H1 (cell line): ENCODE data around the gene DDC.

Experiments used
- BACH1 ChIP-seq: IDR thresholded peaks from 2 replicates; pipeline ENCODE4 v1.6.1; 2012; ENCODE audit warnings: low read length, improper control_type of control experiment
- CREB1 ChIP-seq: IDR thresholded peaks from 2 replicates; pipeline ENCODE4 v1.6.1; 2012; ENCODE audit warnings: inconsistent platforms
- EZH2 ChIP-seq: fragments of 200-600 bp; sonication (generic); IDR thresholded peaks from 2 replicates; pipeline ENCODE4 v1.7.1; 2012; ENCODE audit warnings: low read depth, mild to moderate bottlenecking, moderate library complexity, low read length, inconsistent platforms; ENCODE audit not compliant: severe bottlenecking
- POLR2A ChIP-seq, 2 experiments: IDR thresholded peaks; 1 replicate in 1 of 2; 2 replicates in 1 of 2; pipeline ENCODE4 v1.6.1; 2011; ENCODE audit warnings: low read depth in 2 of 2, low read length in 2 of 2, mild to moderate bottlenecking in 2 of 2; ENCODE audit errors: control extremely low read depth in 1 of 2

DNA sequence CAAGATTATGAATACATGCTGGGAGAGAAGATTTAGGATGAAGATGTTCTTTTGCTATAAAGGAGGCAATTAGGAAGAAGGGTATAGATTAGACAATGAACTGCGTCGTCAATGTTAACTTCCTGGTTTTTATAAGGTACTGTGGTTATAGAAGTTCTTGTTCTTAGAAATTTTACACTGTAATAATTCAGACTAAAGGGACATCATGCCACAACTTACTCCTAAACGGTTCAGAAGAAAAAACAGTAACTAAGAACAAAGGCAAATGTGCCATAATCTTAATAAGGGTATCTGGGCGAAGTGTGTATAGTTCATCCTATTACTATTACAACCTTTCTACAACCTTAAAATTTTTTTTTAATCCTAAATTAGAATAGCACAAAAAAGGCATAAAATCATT is 31.3 kb upstream of the DDC start:
- TF ChIP-seq EZH2 (no peak), POLR2A (IDR thresholded peaks at IDR 0.05; ENCODE audit: control extremely low read depth in 1 of 2, low read depth in 2 of 2, low read length in 2 of 2) (no peak), BACH1 (no peak), CREB1 (no peak)
